Measurements from ENCODE around the gene CALHM6.

DNA sequence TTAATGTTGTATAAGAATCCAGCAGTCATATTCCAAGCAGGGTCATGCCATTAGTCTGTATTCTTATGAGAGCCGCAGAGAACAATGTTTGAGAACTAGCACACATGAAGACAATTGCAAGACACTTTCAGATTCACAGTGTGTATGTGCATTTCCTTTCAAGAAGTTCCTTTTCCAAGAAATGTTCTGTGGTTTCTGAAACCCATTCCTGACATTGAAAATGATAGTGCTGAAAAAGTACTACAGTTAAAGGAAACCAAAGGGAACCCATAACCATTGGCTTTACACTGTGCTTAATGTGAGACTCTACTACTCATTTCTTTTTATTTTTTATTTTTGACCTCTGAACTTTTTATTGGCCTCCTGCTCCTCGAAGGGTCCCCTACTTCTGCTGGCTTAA lies 4.2 kb upstream of the CALHM6 start:
- TF ChIP-seq CTCF (IDR thresholded peaks at IDR 0.05; ENCODE audit: low read depth, low read length), result no peak
- no peak for TF ChIP-seq MAX (IDR thresholded peaks at IDR 0.05; ENCODE audit: low read depth, low read length)
- TF ChIP-seq POLR2A (IDR thresholded peaks at IDR 0.05; ENCODE audit: extremely low read depth, insufficient read length), result no peak
- TF ChIP-seq MYC (IDR thresholded peaks at IDR 0.05; ENCODE audit: low read depth, low read length), result no peak

Data from NB4 (cell line).